MM.1S (cell line): ENCODE results near the gene POLD3.

Experiments
- EZH2 ChIP-seq: fragments of 300-600 bp; sonication (generic); optimal IDR thresholded peaks from 2 replicates; pipeline ENCODE3; 2017; ENCODE audit warnings: low read depth, mild to moderate bottlenecking, antibody characterized with exemption, low read length, mixed read lengths
- EZH2phosphoT487 ChIP-seq: fragments of 300-600 bp; sonication (generic); IDR thresholded peaks from 2 replicates; pipeline ENCODE4 v1.6.1; 2018; ENCODE audit warnings: antibody characterized with exemption, low read length
- TF ChIP-seq, protein P1 (sequence below): fragments of 300-600 bp; sonication (generic); IDR thresholded peaks from 2 replicates; pipeline ENCODE4 v1.5.1; 2016; ENCODE audit warnings: antibody characterized with exemption, low read length, mixed read lengths

- TF ChIP-seq, protein P1, sequence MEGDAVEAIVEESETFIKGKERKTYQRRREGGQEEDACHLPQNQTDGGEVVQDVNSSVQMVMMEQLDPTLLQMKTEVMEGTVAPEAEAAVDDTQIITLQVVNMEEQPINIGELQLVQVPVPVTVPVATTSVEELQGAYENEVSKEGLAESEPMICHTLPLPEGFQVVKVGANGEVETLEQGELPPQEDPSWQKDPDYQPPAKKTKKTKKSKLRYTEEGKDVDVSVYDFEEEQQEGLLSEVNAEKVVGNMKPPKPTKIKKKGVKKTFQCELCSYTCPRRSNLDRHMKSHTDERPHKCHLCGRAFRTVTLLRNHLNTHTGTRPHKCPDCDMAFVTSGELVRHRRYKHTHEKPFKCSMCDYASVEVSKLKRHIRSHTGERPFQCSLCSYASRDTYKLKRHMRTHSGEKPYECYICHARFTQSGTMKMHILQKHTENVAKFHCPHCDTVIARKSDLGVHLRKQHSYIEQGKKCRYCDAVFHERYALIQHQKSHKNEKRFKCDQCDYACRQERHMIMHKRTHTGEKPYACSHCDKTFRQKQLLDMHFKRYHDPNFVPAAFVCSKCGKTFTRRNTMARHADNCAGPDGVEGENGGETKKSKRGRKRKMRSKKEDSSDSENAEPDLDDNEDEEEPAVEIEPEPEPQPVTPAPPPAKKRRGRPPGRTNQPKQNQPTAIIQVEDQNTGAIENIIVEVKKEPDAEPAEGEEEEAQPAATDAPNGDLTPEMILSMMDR = no peak
- TF ChIP-seq EZH2 (no peak), EZH2phosphoT487 (no peak)
Measured at GRCh38 chr11:74604311-74604710, 11.9 kb downstream of the POLD3 start.
